ENCODE measurements around the gene ZRANB2. TPM values are rescaled to one million over a fixed set of nuclear protein-coding genes. Genes with fewer than 3 reads are reported as not detected.

ZRANB2 gene
- total RNA-seq, 4 donors from 2014 or later: 27.3 to 49.9 (median 42.9) TPM

DNA sequence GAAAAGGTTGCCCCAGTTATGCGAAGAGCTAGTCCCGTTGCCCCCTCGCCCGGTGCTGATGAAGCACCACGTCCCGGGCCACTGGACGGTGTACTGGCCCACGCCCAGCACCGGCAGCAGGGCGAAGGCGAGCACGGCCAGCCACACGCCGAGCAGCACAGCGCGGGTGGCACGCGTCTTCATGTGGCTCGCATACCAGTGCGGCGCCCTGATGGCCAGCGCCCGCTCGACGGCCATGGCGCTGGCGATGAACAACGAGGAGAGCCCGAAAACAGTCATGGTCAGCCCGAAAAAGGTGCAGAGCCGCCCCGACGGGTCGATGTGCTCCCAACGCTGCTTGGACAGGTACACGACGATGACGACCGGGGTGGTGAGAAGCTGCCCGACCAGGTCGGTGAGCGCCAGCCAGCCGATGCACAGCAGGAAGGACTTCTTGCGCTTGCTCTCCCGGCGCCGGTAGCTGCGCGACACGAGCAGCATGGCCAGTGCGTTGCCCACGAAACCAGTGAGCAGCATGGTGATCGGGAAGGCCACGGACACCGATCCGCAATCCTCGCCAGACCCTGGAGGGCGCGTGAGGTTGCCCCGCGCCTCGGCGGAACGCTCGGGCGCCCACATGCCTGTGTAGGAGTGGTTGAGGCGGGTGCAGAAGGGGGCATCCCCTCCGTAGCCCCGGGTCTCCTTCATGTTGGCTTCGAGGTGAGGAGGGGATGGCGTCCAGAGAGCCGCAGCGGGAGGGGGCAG, 33.8 kb downstream of the ZRANB2 start:
- DNase-seq (ENCODE audit: low spot score in 2 of 2): peak in 1 of 2 donors; percentile 85
- peak overlapping the region; percentile 62 for H3K4me3 ChIP-seq (ENCODE audit: low read depth, poor library complexity, severe bottlenecking)
- TF ChIP-seq, protein P1, sequence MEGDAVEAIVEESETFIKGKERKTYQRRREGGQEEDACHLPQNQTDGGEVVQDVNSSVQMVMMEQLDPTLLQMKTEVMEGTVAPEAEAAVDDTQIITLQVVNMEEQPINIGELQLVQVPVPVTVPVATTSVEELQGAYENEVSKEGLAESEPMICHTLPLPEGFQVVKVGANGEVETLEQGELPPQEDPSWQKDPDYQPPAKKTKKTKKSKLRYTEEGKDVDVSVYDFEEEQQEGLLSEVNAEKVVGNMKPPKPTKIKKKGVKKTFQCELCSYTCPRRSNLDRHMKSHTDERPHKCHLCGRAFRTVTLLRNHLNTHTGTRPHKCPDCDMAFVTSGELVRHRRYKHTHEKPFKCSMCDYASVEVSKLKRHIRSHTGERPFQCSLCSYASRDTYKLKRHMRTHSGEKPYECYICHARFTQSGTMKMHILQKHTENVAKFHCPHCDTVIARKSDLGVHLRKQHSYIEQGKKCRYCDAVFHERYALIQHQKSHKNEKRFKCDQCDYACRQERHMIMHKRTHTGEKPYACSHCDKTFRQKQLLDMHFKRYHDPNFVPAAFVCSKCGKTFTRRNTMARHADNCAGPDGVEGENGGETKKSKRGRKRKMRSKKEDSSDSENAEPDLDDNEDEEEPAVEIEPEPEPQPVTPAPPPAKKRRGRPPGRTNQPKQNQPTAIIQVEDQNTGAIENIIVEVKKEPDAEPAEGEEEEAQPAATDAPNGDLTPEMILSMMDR (IDR thresholded peaks at IDR 0.05): no peak
- TF ChIP-seq POLR2A (IDR thresholded peaks at IDR 0.05): no peak
- intact Hi-C loops (cut with DNase I; ENCODE audit: low total_unique reads): no loop called here
- 5 to 6% methylated on average over 43 to 54 of the region's 73 CpGs for WGBS, 2 donors

DNA sequence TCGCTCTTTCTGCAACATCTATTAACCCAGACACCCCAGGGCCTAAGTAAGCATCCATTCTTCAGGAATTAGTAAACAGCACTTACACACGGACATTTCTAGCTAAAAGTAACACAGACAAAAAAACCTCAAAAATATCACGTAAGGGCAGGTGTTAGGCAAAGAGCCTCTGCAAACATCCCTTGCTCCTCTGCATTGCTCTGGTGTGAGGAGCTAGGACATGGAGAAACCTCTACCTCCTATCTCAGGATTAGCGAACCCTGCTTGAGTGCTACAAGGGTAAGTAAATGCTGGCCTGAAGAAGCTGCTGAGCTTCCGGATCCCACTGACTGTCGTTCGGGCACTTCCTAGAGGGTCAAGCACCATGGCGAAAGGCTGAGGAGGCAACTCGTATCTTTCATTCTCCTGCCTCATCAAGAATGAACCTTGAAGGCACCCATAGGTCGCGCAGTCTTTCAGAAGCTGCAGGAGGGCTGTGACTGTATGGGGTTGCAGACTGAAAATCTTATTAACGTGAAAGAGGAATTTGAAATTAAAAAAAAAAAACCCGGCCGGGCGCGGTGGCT, 35.3 kb downstream of the ZRANB2 start:
- intact Hi-C loops (cut with DNase I; ENCODE audit: low total_unique reads): no loop called here
- no peak for TF ChIP-seq POLR2A (IDR thresholded peaks at IDR 0.05)
- TF ChIP-seq, protein P1 (IDR thresholded peaks at IDR 0.05): no peak
- H3K4me3 ChIP-seq (ENCODE audit: low read depth, poor library complexity, severe bottlenecking): no peak overlapping the region
- 79 to 85% methylated on average over 16 of the region's 16 CpGs for whole genome bisulfite sequencing, 2 donors
- no peak for DNase-seq (ENCODE audit: low spot score in 2 of 2)

DNA sequence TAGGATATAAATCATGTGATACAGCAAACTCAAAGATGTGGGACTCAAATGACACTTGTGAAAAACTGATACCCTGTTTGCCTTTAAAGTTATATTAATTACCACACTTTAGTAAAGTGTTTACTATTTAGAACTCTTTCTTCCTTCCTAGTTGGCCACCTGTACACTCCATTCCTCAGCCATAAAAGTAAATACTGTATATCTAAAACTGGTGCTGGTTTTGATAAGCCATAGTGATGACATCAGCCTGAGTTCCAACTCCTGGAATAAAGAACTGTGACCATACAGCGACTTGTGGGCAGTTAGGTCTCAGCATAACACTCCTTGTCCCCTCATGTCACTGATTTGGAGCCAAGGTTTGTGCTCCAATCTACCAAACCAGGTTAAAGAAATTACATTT, 36.0 kb downstream of the ZRANB2 start:
- TF ChIP-seq, protein P1 (IDR thresholded peaks at IDR 0.05): no peak
- TF ChIP-seq POLR2A (IDR thresholded peaks at IDR 0.05): no peak
- H3K4me3 ChIP-seq (ENCODE audit: low read depth, poor library complexity, severe bottlenecking): no peak overlapping the region
- WGBS, 2 donors: 88% methylated on average over 1 of the region's 1 CpG
- no peak for DNase-seq (ENCODE audit: low spot score in 2 of 2)
- intact Hi-C loops (cut with DNase I; ENCODE audit: low total_unique reads): no loop called here

DNA sequence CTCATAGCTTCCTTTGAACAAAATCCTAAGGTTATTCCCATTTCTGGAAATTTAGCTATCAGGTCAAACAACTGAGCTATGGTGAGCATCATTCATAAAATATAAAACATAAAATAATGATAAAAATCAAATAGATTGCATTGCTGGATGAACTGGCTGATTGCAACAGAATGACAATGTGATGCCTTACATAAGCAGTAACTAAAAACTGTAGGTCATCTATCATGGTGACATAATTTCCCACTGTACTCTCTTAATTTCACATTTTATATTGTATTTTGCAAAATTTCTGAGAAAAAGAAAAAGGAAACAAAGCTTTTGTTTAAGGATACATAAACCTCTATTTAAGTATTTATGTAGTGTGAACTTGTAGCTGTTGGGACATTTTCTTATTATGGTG, 37.8 kb downstream of the ZRANB2 start:
- TF ChIP-seq, protein P1 (IDR thresholded peaks at IDR 0.05): no peak
- no peak for TF ChIP-seq POLR2A (IDR thresholded peaks at IDR 0.05)
- DNase-seq (ENCODE audit: low spot score in 2 of 2): no peak
- intact Hi-C loops (cut with DNase I; ENCODE audit: low total_unique reads): no loop called here
- H3K4me3 ChIP-seq (ENCODE audit: low read depth, poor library complexity, severe bottlenecking): no peak overlapping the region

DNA sequence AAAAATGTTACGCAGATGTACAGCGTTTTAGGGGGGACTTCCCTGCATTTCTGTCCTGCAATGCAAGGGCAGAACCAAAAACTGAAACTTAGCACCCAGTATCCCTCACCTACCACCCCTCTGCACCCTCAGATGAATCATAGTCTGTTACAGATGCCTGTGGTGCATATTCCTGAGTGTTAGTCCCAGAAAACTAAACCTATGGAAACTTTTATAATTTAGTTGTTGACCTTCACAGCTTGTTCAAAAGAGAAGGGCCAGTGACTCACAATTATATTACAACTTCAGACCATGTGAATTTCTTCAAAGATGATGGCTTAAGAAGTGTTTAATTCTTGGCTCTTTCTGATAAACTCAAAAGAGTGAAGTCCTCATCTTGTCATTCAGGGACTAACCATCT, 39.0 kb downstream of the ZRANB2 start:
- intact Hi-C loops (cut with DNase I; ENCODE audit: low total_unique reads): no loop called here
- 60 to 69% methylated on average over 2 of the region's 2 CpGs for WGBS, 2 donors
- DNase-seq (ENCODE audit: low spot score in 2 of 2): no peak
- no peak overlapping the region for H3K4me3 ChIP-seq (ENCODE audit: low read depth, poor library complexity, severe bottlenecking)
- TF ChIP-seq POLR2A (IDR thresholded peaks at IDR 0.05): no peak
- TF ChIP-seq, protein P1 (IDR thresholded peaks at IDR 0.05): no peak

All from lower leg skin (tissue), 4 donors.